KMS-11 (cell line): ENCODE results near the gene DCAF10.
"Not testable (repeated sequence)": the region's sequence is repeated elsewhere in the genome, so short reads cannot be mapped to it uniquely, and the experiment has no call there.

Source experiments
- H2AFZ ChIP-seq: fragments of 200-600 bp; sonication (generic); 2 replicates; pipeline ENCODE4 v1.6.1; 2016; ENCODE audit warnings: antibody characterized with exemption, mixed run types, low read depth
- H3K27ac ChIP-seq: fragments of 200-600 bp; sonication (generic); 2 replicates; pipeline ENCODE4 v1.6.1; 2016; ENCODE audit warnings: mild to moderate bottlenecking, mixed run types
- H3K27me3 ChIP-seq: fragments of 200-600 bp; sonication (generic); 2 replicates; pipeline ENCODE4 v1.6.1; 2017; ENCODE audit warnings: mild to moderate bottlenecking, low read depth, mixed run types, moderate library complexity; ENCODE audit not compliant: insufficient read depth
- H3K36me3 ChIP-seq: fragments of 200-600 bp; sonication (generic); 2 replicates; pipeline ENCODE4 v1.6.1; 2017; ENCODE audit warnings: mild to moderate bottlenecking, mixed run types; ENCODE audit not compliant: insufficient read depth
- H3K4me1 ChIP-seq: fragments of 200-600 bp; sonication (generic); 2 replicates; pipeline ENCODE4 v1.6.1; 2016; ENCODE audit warnings: mild to moderate bottlenecking, low read depth, mixed run types; ENCODE audit not compliant: poor library complexity, severe bottlenecking
- H3K4me2 ChIP-seq: fragments of 200-600 bp; sonication (generic); 2 replicates; pipeline ENCODE4 v1.7.0; 2016; ENCODE audit warnings: mild to moderate bottlenecking, mixed run types
- H3K4me3 ChIP-seq: fragments of 200-600 bp; sonication (generic); IDR thresholded peaks from 2 replicates; pipeline ENCODE4 v1.6.1; 2017; ENCODE audit warnings: low read depth, low read length, mixed read lengths; ENCODE audit not compliant: insufficient read depth
- H3K79me2 ChIP-seq: fragments of 200-600 bp; sonication (generic); 2 replicates; pipeline ENCODE4 v1.6.1; 2016; ENCODE audit warnings: low read depth, mixed run types; ENCODE audit not compliant: insufficient read depth
- H3K9ac ChIP-seq: fragments of 200-600 bp; sonication (generic); 2 replicates; pipeline ENCODE4 v1.6.1; 2016; ENCODE audit warnings: mild to moderate bottlenecking, mixed run types
- H4K20me1 ChIP-seq: fragments of 200-600 bp; sonication (generic); 2 replicates; pipeline ENCODE4 v1.6.1; 2016; ENCODE audit warnings: mild to moderate bottlenecking, mixed run types; ENCODE audit not compliant: insufficient read depth
- TF ChIP-seq, protein P1 (sequence below): fragments of 200-600 bp; sonication (generic); conservative IDR thresholded peaks from 2 replicates; pipeline ENCODE4 v1.6.1; 2017; ENCODE audit warnings: low read depth, mild to moderate bottlenecking, antibody characterized with exemption, low read length, moderate library complexity, mixed read lengths

DCAF10 gene

DNA sequence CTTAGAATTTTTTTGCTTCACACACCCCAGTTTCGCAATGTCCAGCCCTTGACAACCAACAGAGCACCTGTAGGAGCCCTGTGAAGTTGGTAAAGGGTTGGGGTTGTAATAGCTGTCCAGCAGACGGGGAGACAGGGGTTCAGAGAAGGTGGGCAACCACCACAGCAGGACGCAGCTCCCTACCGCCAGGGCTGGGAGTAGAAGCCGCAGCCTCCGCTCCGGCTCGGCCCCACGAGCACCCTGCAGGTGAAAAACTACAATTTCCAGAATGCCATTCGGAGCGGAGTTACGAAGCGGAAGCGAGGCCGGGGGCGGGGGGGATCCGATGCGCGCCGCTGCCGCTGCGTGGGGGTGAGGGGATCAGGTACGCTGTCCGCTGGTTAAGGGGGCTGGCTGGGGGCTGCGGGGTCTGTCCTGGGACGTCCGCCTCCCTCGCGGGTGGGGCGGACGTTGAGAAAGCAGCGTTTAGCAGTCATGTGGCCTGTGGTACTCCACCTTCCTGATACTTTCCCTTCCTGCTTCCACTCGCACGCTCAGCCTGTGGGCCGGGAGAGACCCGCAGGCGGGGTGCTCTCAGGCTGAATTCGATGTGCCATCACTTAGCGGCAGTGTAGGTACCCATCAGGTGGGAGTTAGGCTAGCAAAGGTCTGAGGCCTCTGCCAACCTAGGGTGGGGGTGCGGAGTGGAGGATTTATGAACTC, 47.0 kb upstream of the DCAF10 start, which contains the start of gene TRMT10B:
Gene TRMT10B, plus strand, starts transcription at position 317 of the 702 bp plus-strand sequence. CDS start 8,127 bp downstream, outside the sequence.
- H3K4me3 ChIP-seq, result no peak within 1 kb of the TSS
- peak within 1 kb of the TSS; percentile 91 for H2AFZ ChIP-seq
- no peaks in the 10 kb centered on the region for H3K36me3 ChIP-seq
- H3K27ac ChIP-seq, result peak within 1 kb of the TSS; percentile 41
- no peaks in the 10 kb centered on the region for H3K27me3 ChIP-seq
- H4K20me1 ChIP-seq, result no peaks in the 10 kb centered on the region
- TF ChIP-seq, protein P1, sequence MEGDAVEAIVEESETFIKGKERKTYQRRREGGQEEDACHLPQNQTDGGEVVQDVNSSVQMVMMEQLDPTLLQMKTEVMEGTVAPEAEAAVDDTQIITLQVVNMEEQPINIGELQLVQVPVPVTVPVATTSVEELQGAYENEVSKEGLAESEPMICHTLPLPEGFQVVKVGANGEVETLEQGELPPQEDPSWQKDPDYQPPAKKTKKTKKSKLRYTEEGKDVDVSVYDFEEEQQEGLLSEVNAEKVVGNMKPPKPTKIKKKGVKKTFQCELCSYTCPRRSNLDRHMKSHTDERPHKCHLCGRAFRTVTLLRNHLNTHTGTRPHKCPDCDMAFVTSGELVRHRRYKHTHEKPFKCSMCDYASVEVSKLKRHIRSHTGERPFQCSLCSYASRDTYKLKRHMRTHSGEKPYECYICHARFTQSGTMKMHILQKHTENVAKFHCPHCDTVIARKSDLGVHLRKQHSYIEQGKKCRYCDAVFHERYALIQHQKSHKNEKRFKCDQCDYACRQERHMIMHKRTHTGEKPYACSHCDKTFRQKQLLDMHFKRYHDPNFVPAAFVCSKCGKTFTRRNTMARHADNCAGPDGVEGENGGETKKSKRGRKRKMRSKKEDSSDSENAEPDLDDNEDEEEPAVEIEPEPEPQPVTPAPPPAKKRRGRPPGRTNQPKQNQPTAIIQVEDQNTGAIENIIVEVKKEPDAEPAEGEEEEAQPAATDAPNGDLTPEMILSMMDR, result no peak
- peak within 1 kb of the TSS; percentile 78 for H3K9ac ChIP-seq
- peaks cover 12% of the 10 kb centered on the region for H3K4me1 ChIP-seq
- H3K4me2 ChIP-seq, result peak within 1 kb of the TSS; percentile 81
- peaks cover 7% of the 10 kb centered on the region; the same call in 1 of the 2 replicates for H3K79me2 ChIP-seq

DNA sequence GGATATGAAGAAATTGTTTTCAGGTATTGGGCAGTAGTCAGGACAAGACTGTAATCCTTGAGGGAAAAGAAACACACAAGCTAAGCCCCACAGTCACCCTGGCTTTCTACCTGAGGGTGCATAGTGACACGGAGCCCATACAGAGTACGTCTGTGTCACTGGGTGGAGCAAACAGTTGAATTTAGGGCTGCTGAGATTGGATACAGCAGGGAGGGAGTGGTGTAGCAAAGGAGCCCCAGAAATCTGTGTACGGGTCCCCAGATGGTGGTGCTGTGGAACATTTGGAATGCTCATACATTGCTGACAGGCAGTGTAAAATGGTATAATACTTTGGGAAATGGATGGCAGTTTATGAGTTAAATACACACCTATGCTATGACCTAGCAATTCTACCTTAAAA, 41.9 kb upstream of the DCAF10 start:
- Histone ChIP-seq H3K4me3 (no peak overlapping the region), H3K27me3 (no peaks in the 10 kb centered on the region), H3K4me2 (no peak overlapping the region), H4K20me1 (no peaks in the 10 kb centered on the region), H3K9ac (no peak overlapping the region), H3K27ac (no peak overlapping the region), H3K36me3 (no peaks in the 10 kb centered on the region), H3K4me1 (peaks cover 6% of the 10 kb centered on the region), H2AFZ (no peak overlapping the region), H3K79me2 (peaks cover 7% of the 10 kb centered on the region; the same call in 1 of the 2 replicates)
- TF ChIP-seq, protein P1, result no peak

DNA sequence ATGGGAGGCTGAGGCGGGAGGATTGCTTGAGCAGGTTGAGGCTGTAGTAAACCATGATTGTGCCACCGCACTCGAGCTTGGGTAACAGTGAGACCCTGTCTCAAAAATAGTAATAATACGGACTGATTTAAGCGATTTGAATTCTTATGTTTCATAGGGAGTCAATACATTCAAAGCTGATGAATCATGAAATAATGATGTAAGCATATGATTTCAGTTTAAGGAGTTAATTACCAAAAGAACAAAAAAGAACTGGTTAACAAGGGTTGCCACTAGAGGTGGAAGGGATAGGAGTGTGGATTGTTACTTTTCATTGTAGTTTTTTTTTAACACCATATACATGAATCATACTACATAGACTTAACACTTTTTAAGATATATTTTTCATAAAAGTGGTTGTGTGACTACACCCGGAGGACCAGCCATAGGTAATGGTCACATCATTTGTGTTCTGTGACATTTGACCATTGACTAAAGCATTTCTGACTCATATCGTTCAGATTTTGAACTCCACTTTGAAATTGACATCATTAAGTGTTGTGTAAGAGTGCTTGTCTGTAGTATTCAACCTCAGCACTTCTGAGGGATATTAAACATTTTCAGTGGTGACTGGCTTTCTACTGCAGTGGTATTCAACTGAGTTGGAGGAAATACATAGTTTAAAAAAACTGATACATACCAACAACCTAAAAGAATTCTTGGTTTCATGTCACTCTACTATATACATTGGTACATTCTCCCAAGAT, 40.0 kb upstream of the DCAF10 start:
- Histone ChIP-seq H4K20me1 (no peaks in the 10 kb centered on the region), H3K36me3 (no peaks in the 10 kb centered on the region), H3K9ac (no peak overlapping the region), H3K27ac (no peak overlapping the region), H3K79me2 (no peaks in the 10 kb centered on the region), H3K4me2 (no peak overlapping the region), H3K4me1 (no peaks in the 10 kb centered on the region), H2AFZ (no peak overlapping the region), H3K4me3 (no peak overlapping the region), H3K27me3 (no peaks in the 10 kb centered on the region)
- TF ChIP-seq, protein P1, result no peak

DNA sequence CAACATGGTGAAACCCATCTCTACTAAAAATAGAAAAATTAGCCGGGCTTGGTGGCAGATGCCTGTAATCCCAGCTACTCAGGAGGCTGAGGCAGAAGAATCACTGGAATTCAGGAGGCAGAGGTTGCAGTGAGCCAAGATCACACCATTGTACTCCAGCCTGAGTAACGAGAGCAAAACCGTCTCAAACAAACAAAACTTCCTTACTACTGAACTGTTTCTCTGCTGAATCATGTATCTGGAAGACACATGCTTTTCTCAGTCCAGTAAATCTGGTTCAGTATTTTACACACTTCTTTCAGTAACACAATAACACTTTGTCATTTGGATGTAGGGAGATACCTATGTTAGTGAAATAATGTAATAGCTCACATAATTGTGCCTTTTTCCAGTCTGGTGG, 39.1 kb upstream of the DCAF10 start:
- Histone ChIP-seq H3K4me3 (no peak overlapping the region), H3K9ac (no peak overlapping the region), H3K36me3 (no peaks in the 10 kb centered on the region), H2AFZ (no peak overlapping the region), H3K4me2 (no peak overlapping the region), H3K27ac (no peak overlapping the region), H3K27me3 (no peaks in the 10 kb centered on the region), H3K4me1 (no peaks in the 10 kb centered on the region), H3K79me2 (no peaks in the 10 kb centered on the region), H4K20me1 (no peaks in the 10 kb centered on the region)
- TF ChIP-seq, protein P1, result no peak

DNA sequence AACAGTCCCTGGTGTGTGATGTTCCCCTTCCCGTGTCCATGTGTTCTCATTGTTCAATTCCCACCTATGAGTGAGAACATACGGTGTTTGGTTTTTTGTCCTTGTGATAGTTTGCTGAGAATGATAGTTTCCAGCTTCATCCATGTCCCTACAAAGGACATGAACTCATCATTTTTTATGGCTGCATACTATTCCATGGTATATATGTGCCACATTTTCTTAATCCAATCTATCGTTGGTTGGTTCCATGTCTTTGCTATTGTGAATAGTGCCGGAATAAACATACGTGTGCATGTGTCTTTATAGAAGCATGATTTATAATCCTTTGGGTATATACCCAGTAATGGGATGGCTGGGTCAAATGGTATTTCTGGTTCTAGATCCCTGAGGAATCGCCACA, 35.3 kb upstream of the DCAF10 start:
- H4K20me1 ChIP-seq, H3K27me3 ChIP-seq, H2AFZ ChIP-seq, H3K79me2 ChIP-seq, H3K4me1 ChIP-seq, H3K4me2 ChIP-seq, H3K9ac ChIP-seq, H3K36me3 ChIP-seq, H3K27ac ChIP-seq, H3K4me3 ChIP-seq: not testable (repeated sequence)
